ENCODE data around the gene NATD1. TPM values are rescaled to one million over a fixed set of nuclear protein-coding genes. Genes with fewer than 3 reads are reported as not detected.

Gene NATD1
- total and polyA plus RNA-seq, 11 donors = 8.0 to 38.4 (median 18.7) TPM

Other genes with a start within 250 kb of the NATD1 start
- 100 to 1,000 TPM; 120 to 207 (median 193) TPM for gene USP22, start 210.4 kb downstream of the NATD1 start, total RNA-seq
- gene USP22, start 210.4 kb downstream of the NATD1 start, polyA plus RNA-seq = 10 to 100 TPM; 33.7 to 95.1 TPM
- 10 to 100 TPM; 20.2 to 45.2 (median 34.7) TPM for gene DHRS7B, start 126.4 kb downstream of the NATD1 start, total RNA-seq
- 10 to 100 TPM; 40.5 to 42.2 TPM for gene DHRS7B, start 126.4 kb downstream of the NATD1 start, polyA plus RNA-seq
- 10 to 100 TPM; 23.2 to 46.6 (median 32.0) TPM for gene TMEM11, start 39.2 kb downstream of the NATD1 start, total RNA-seq
- gene TMEM11, start 39.2 kb downstream of the NATD1 start, polyA plus RNA-seq = 10 to 100 TPM; 59.2 to 59.7 TPM
- gene MAP2K3, start 31.3 kb upstream of the NATD1 start, total RNA-seq = 100 to 1,000 TPM in 1 of 9 donors, 10 to 100 TPM in 8; 29.4 to 170 (median 54.4) TPM
- 100 to 1,000 TPM in 1 of 2 donors, 10 to 100 TPM in 1; 29.6 to 156 TPM for gene MAP2K3, start 31.3 kb upstream of the NATD1 start, polyA plus RNA-seq
- 10 to 100 TPM in 3 of 9 donors, 1 to 10 TPM in 6; 7.5 to 24.2 (median 9.1) TPM for gene KCNJ12, start 122.9 kb upstream of the NATD1 start, total RNA-seq
- gene KCNJ12, start 122.9 kb upstream of the NATD1 start, polyA plus RNA-seq = 1 to 10 TPM; 6.6 to 7.3 TPM